ENCODE results near the gene SSPN. TPM values are rescaled to one million over a fixed set of nuclear protein-coding genes. Genes with fewer than 3 reads are reported as not detected.
A peak's percentile ranks its signal among the peaks of the same experiment; 100 is the strongest.

Gene SSPN
- total RNA-seq, 4 donors from 2014 or later: 4.5 to 19.0 (median 11.8) TPM

GRCh38 chr12:26188127-26188526, 7.2 kb upstream of the SSPN start:
- Histone ChIP-seq H3K4me1 (peaks cover 3% of the 10 kb centered on the region), H3K9me3 (no peaks in the 10 kb centered on the region), H3K27me3 (no peaks in the 10 kb centered on the region), H3K4me3 (no peak overlapping the region), H3K36me3 (no peaks in the 10 kb centered on the region), H3K27ac (no peak overlapping the region)
- TF ChIP-seq CTCF (IDR thresholded peaks at IDR 0.05) (no peak), POLR2A (IDR thresholded peaks at IDR 0.05) (no peak), POLR2AphosphoS5 (IDR thresholded peaks at IDR 0.05) (no peak), EP300 (IDR thresholded peaks at IDR 0.05) (no peak)
- DNase-seq (ENCODE audit: low spot score in 2 of 2): no peak
- 9% methylated on average over 1 of the region's 1 CpG for WGBS

GRCh38 chr12:26188641-26189040, 6.7 kb upstream of the SSPN start:
- no peaks in the 10 kb centered on the region for H3K36me3 ChIP-seq
- no peak overlapping the region for H3K4me3 ChIP-seq
- TF ChIP-seq POLR2AphosphoS5 (IDR thresholded peaks at IDR 0.05): no peak
- TF ChIP-seq EP300 (IDR thresholded peaks at IDR 0.05): no peak
- TF ChIP-seq POLR2A (IDR thresholded peaks at IDR 0.05): no peak
- no peak for TF ChIP-seq CTCF (IDR thresholded peaks at IDR 0.05)
- DNase-seq (ENCODE audit: low spot score in 2 of 2): no peak
- no peaks in the 10 kb centered on the region for H3K9me3 ChIP-seq
- H3K27me3 ChIP-seq: no peaks in the 10 kb centered on the region
- H3K4me1 ChIP-seq: peaks cover 3% of the 10 kb centered on the region
- 96% methylated on average over 2 of the region's 2 CpGs for WGBS
- no peak overlapping the region for H3K27ac ChIP-seq

GRCh38 chr12:26192142-26192541, 3.2 kb upstream of the SSPN start:
- H3K36me3 ChIP-seq: no peaks in the 10 kb centered on the region
- H3K4me1 ChIP-seq: peaks cover 16% of the 10 kb centered on the region
- no peak overlapping the region for H3K4me3 ChIP-seq
- 83% methylated on average over 3 of the region's 3 CpGs for WGBS
- no peaks in the 10 kb centered on the region for H3K9me3 ChIP-seq
- TF ChIP-seq POLR2A (IDR thresholded peaks at IDR 0.05) (no peak), EP300 (IDR thresholded peaks at IDR 0.05) (no peak), POLR2AphosphoS5 (IDR thresholded peaks at IDR 0.05) (no peak), CTCF (IDR thresholded peaks at IDR 0.05) (no peak)
- DNase-seq (ENCODE audit: low spot score in 2 of 2): no peak
- no peak overlapping the region for H3K27ac ChIP-seq
- H3K27me3 ChIP-seq: no peaks in the 10 kb centered on the region

GRCh38 chr12:26193539-26193938, 1.8 kb upstream of the SSPN start:
- peaks cover 29% of the 10 kb centered on the region for H3K4me1 ChIP-seq
- TF ChIP-seq EP300 (IDR thresholded peaks at IDR 0.05): no peak
- no peak for TF ChIP-seq POLR2A (IDR thresholded peaks at IDR 0.05)
- TF ChIP-seq CTCF (IDR thresholded peaks at IDR 0.05): no peak
- TF ChIP-seq POLR2AphosphoS5 (IDR thresholded peaks at IDR 0.05): no peak
- 86% methylated on average over 1 of the region's 1 CpG for WGBS

GRCh38 chr12:26195641-26196420, 458 bp downstream of the SSPN start:
- no peaks in the 10 kb centered on the region for H3K9me3 ChIP-seq
- TF ChIP-seq CTCF (IDR thresholded peaks at IDR 0.05) (no peak), POLR2A (IDR thresholded peaks at IDR 0.05) (no peak), POLR2AphosphoS5 (IDR thresholded peaks at IDR 0.05) (no peak), EP300 (IDR thresholded peaks at IDR 0.05) (no peak)
- peak; percentile 70 to 80 for DNase-seq (ENCODE audit: low spot score in 2 of 2)
- 0% methylated on average over 22 of the region's 45 CpGs for WGBS
- no peaks in the 10 kb centered on the region for H3K27me3 ChIP-seq
- H3K4me3 ChIP-seq: peak overlapping the region; percentile 74
- peak overlapping the region; percentile 87 for H3K27ac ChIP-seq
- H3K36me3 ChIP-seq: no peaks in the 10 kb centered on the region
- peaks cover 35% of the 10 kb centered on the region for H3K4me1 ChIP-seq

More at GRCh38 chr12:26193539-26193938, 1.8 kb upstream of the SSPN start:
- H3K36me3 ChIP-seq: no peaks in the 10 kb centered on the region
- H3K27ac ChIP-seq: no peak overlapping the region
- H3K9me3 ChIP-seq: no peaks in the 10 kb centered on the region
- no peak for DNase-seq (ENCODE audit: low spot score in 2 of 2)
- H3K27me3 ChIP-seq: no peaks in the 10 kb centered on the region
- no peak overlapping the region for H3K4me3 ChIP-seq
